DMS 273 (cell line): ENCODE data around the gene TOMM40.
"Not testable (repeated sequence)": the region's sequence is repeated elsewhere in the genome, so short reads cannot be mapped to it uniquely, and the experiment has no call there.

Experiments
- DNase-seq: peaks from one replicate; lab custom pipeline; 2025; ENCODE audit not compliant: unreplicated experiment; lab: John Stamatoyannopoulos, UW

TOMM40 gene

GRCh38 chr19:44894946-44895345 lies 3.9 kb downstream of the TOMM40 start:
- no peak for DNase-seq

GRCh38 chr19:44897835-44898234 lies 6.8 kb downstream of the TOMM40 start:
- no peak for DNase-seq

- DNase-seq: no peak
These were observed 9.5 kb downstream of the TOMM40 start for GRCh38 chr19:44900328-44901244.

GRCh38 chr19:44903216-44903601 lies 12.2 kb downstream of the TOMM40 start:
- no peak for DNase-seq

GRCh38 chr19:44903602-44904425 lies 12.8 kb downstream of the TOMM40 start:
- DNase-seq: peak; percentile 86

GRCh38 chr19:44904426-44904994 lies 13.5 kb downstream of the TOMM40 start:
- DNase-seq: peak; percentile 66

- DNase-seq: peak; percentile 84
These were observed 14.5 kb downstream of the TOMM40 start, which contains the start of gene APOE for GRCh38 chr19:44905437-44906160. APOE (plus strand) TSS chr19:44905796; CDS start chr19:44906625, 829 bp downstream.

GRCh38 chr19:44907613-44908012 lies 16.6 kb downstream of the TOMM40 start:
- no peak for DNase-seq

- DNase-seq: no peak
These were observed 17.2 kb downstream of the TOMM40 start for GRCh38 chr19:44908074-44908835.

- no peak for DNase-seq
These were observed 17.8 kb downstream of the TOMM40 start for GRCh38 chr19:44908836-44909261.

- DNase-seq: peak; percentile 40
These were observed 18.7 kb downstream of the TOMM40 start for GRCh38 chr19:44909775-44910174.

GRCh38 chr19:44911896-44912295 lies 20.8 kb downstream of the TOMM40 start:
- DNase-seq: not testable (repeated sequence)

- DNase-seq: peak; percentile 96
These were observed 21.8 kb downstream of the TOMM40 start for GRCh38 chr19:44912854-44913253.

- peak; percentile 66 for DNase-seq
These were observed 22.7 kb downstream of the TOMM40 start for GRCh38 chr19:44913512-44914432.

- DNase-seq: peak; percentile 95
These were observed 23.6 kb downstream of the TOMM40 start, which contains the start of gene APOC1 for GRCh38 chr19:44914433-44915206. APOC1 (plus strand) TSS chr19:44914608; CDS start chr19:44914892, 284 bp downstream.

- no peak for DNase-seq
These were observed 33.2 kb downstream of the TOMM40 start for GRCh38 chr19:44924243-44924725.

- peak; percentile 71 for DNase-seq
These were observed 34.2 kb downstream of the TOMM40 start for GRCh38 chr19:44925114-44925891.
